Erythroblast (primary cell): ENCODE data around the gene PITPNM2.
"Not testable (repeated sequence)": the region's sequence is repeated elsewhere in the genome, so short reads cannot be mapped to it uniquely, and the experiment has no call there.

Experiments used
- DNase-seq, 2 experiments: peaks; one replicate each; lab custom pipeline; 2025; lab: John Stamatoyannopoulos, UW
- GATA1 ChIP-seq: IDR thresholded peaks from 2 replicates; pipeline ENCODE4 v1.6.1; 2011; ENCODE audit warnings: low read depth, mild to moderate bottlenecking, control low read depth, low read length, moderate library complexity
- POLR2A ChIP-seq: IDR thresholded peaks from 2 replicates; pipeline ENCODE4 v1.6.1; 2011; ENCODE audit warnings: mild to moderate bottlenecking, low read length

PITPNM2 gene

GRCh38 chr12:123105211-123105826 is 45.6 kb downstream of the PITPNM2 start:
- TF ChIP-seq POLR2A: no peak
- TF ChIP-seq GATA1: no peak
- no peak for DNase-seq

- no peak for DNase-seq
- TF ChIP-seq GATA1: no peak
- no peak for TF ChIP-seq POLR2A
Observed at GRCh38 chr12:123104809-123105208, 46.1 kb downstream of the PITPNM2 start.

- not testable (repeated sequence) for DNase-seq
Observed at GRCh38 chr12:123104094-123104493, 46.8 kb downstream of the PITPNM2 start.

GRCh38 chr12:123102781-123103503 is 47.9 kb downstream of the PITPNM2 start:
- TF ChIP-seq GATA1 (no peak), POLR2A (no peak)
- no peak for DNase-seq

GRCh38 chr12:123102366-123102765 is 48.5 kb downstream of the PITPNM2 start:
- TF ChIP-seq GATA1 (no peak), POLR2A (no peak)
- no peak for DNase-seq

GRCh38 chr12:123101526-123101925 is 49.4 kb downstream of the PITPNM2 start:
- no peak for DNase-seq
- TF ChIP-seq POLR2A (no peak), GATA1 (no peak)
